GM12878 (cell line): Measurements from ENCODE around the gene PUS7. TPM values are rescaled to one million over a fixed set of nuclear protein-coding genes. Genes with fewer than 3 reads are reported as not detected.

Experiments
- ATAC-seq: fragments of 200-7000 bp; cut with Tn5 transposase; 3 replicates; pipeline ENCODE4 v1.9.1; 2020; ENCODE audit warnings: mild to moderate bottlenecking, moderate library complexity
- BruUV-seq: library from RNA; stranded (reverse); fragments of 400-500 nt; replicated peaks from 2 replicates; lab custom pipeline; 2021; lab: Mats Ljungman, UMichigan
- CTCF ChIA-PET: fragments of 300-600 bp; sonication (Branson Sonifier 250); formaldehyde crosslinking; extraction: SDS; loops from one replicate; lab custom pipeline; 2021; ENCODE audit warnings: inconsistent platforms; lab: Yijun Ruan, JAX
- POLR2A ChIA-PET: fragments of 350-600 bp; formaldehyde crosslinking; extraction: SDS; loops from one replicate; lab custom pipeline; 2021; ENCODE audit warnings: inconsistent platforms; lab: Charles Lee
- RAD21 ChIA-PET: fragments of 300-600 bp; sonication (Branson Sonifier 250); formaldehyde crosslinking; loops from one replicate; lab custom pipeline; 2023; ENCODE audit warnings: antibody characterized with exemption; ENCODE audit not compliant: unreplicated experiment; lab: Charles Lee
- SMC1A ChIA-PET: fragments of 300-600 bp; sonication (Branson Sonifier 250); formaldehyde crosslinking; loops from one replicate; lab custom pipeline; 2023; ENCODE audit not compliant: unreplicated experiment, uncharacterized antibody; lab: Charles Lee
- DNase-seq: peaks from one replicate; pipeline ENCODE4 v3.0.0-alpha.2; 2011; ENCODE audit warnings: low read depth, low spot score
- FAIRE-seq: peaks from 3 replicates; lab custom pipeline; 2011; peaks lifted over from hg19 to GRCh38; lab: Jason Lieb, UNC
- H2AFZ ChIP-seq: 2 replicates; pipeline ENCODE4 v1.6.0; 2011; ENCODE audit warnings: low read depth, low read length, control low read depth; ENCODE audit not compliant: control insufficient read depth
- H3K27ac ChIP-seq: 2 replicates; pipeline ENCODE4 v1.5.1; 2011; ENCODE audit warnings: control low read depth; ENCODE audit not compliant: control insufficient read depth, insufficient read depth
- H3K27me3 ChIP-seq, 2 experiments: replicated peaks in 1 of 2; 2 replicates each; pipeline versions ENCODE4 v1.6.0 to v1.6.1; 2011; ENCODE audit warnings: low read length in 1 of 2; ENCODE audit not compliant: control insufficient read depth in 2 of 2, insufficient read depth in 2 of 2
- H3K36me3 ChIP-seq, 2 experiments: 2 replicates each; pipeline ENCODE4 v1.5.1; 2011; ENCODE audit warnings: low read length in 1 of 2; ENCODE audit not compliant: control insufficient read depth in 2 of 2, insufficient read depth in 2 of 2
- H3K4me1 ChIP-seq: 2 replicates; pipeline ENCODE4 v1.6.1; 2011; ENCODE audit warnings: mild to moderate bottlenecking, low read length, moderate library complexity, mixed read lengths; ENCODE audit not compliant: control insufficient read depth, insufficient read depth
- H3K4me2 ChIP-seq: 2 replicates; pipeline ENCODE4 v1.6.0; 2011; ENCODE audit warnings: control low read depth; ENCODE audit not compliant: control insufficient read depth, insufficient read depth
- H3K4me3 ChIP-seq: fragments of 200-600 bp; sonication (generic); 2 replicates; pipeline ENCODE4 v1.5.1; 2016
- H3K79me2 ChIP-seq: 2 replicates; pipeline ENCODE4 v1.6.0; 2011; ENCODE audit warnings: low read length; ENCODE audit not compliant: control insufficient read depth, insufficient read depth
- H3K9ac ChIP-seq: 2 replicates; pipeline ENCODE4 v1.8.0; 2011; ENCODE audit warnings: low read length, control low read depth, mixed read lengths; ENCODE audit not compliant: control insufficient read depth, insufficient read depth
- H3K9me3 ChIP-seq: replicated peaks from 3 replicates; pipeline ENCODE4 v1.5.1; 2011; ENCODE audit warnings: mild to moderate bottlenecking, low read length; ENCODE audit not compliant: control insufficient read depth, insufficient read depth
- H4K20me1 ChIP-seq: 2 replicates; pipeline ENCODE4 v1.6.0; 2011; ENCODE audit not compliant: control insufficient read depth, insufficient read depth
- BRCA1 ChIP-seq: IDR thresholded peaks from 2 replicates; pipeline ENCODE4 v1.6.1; 2011; ENCODE audit warnings: low read depth, low read length, improper control_type of control experiment
- IKZF1 ChIP-seq: fragments of 450-650 bp; conservative IDR thresholded peaks from 2 replicates; pipeline ENCODE4 v1.6.1; 2017; ENCODE audit warnings: antibody characterized with exemption, mild to moderate bottlenecking
- KDM1A ChIP-seq: fragments of 200-600 bp; sonication (generic); IDR thresholded peaks from 2 replicates; pipeline ENCODE4 v1.6.1; 2016; ENCODE audit warnings: borderline replicate concordance
- NR2C1 ChIP-seq: fragments of 450-650 bp; IDR thresholded peaks from 2 replicates; pipeline ENCODE4 v1.6.1; 2017; ENCODE audit warnings: antibody characterized with exemption, mild to moderate bottlenecking, moderate library complexity
- NR2C2 ChIP-seq: IDR thresholded peaks from 2 replicates; pipeline ENCODE4 v1.6.1; 2011; ENCODE audit warnings: borderline replicate concordance, low read depth; ENCODE audit not compliant: control insufficient read depth, insufficient read length
- NR2F1 ChIP-seq: fragments of 450-650 bp; conservative IDR thresholded peaks from 2 replicates; pipeline ENCODE4 v1.6.1; 2017; ENCODE audit warnings: mild to moderate bottlenecking
- PML ChIP-seq: IDR thresholded peaks from 2 replicates; pipeline ENCODE4 v1.6.1; 2012; ENCODE audit warnings: low read length, inconsistent platforms
- POLR2AphosphoS5 ChIP-seq: IDR thresholded peaks from 2 replicates; pipeline ENCODE4 v1.6.1; 2011; ENCODE audit warnings: mild to moderate bottlenecking, low read length, inconsistent platforms
- RAD21 ChIP-seq: IDR thresholded peaks from 2 replicates; pipeline ENCODE4 v1.6.1; 2011; ENCODE audit warnings: mild to moderate bottlenecking, low read depth, low read length, moderate library complexity; ENCODE audit not compliant: insufficient read depth
- TBL1XR1 ChIP-seq: IDR thresholded peaks from 2 replicates; pipeline ENCODE4 v1.6.1; 2012; ENCODE audit warnings: low read depth, low read length, improper control_type of control experiment
- ZNF207 ChIP-seq: fragments of 450-650 bp; IDR thresholded peaks from 2 replicates; pipeline ENCODE4 v1.6.1; 2014; ENCODE audit warnings: antibody characterized with exemption, mild to moderate bottlenecking, borderline replicate concordance
- ZNF24 ChIP-seq: fragments of 450-650 bp; IDR thresholded peaks from 2 replicates; pipeline ENCODE4 v1.6.1; 2017; ENCODE audit warnings: antibody characterized with exemption, mild to moderate bottlenecking
- WGBS: methylation state at CpG from one replicate; pipeline ENCODE4 v1.1.6; 2016; ENCODE audit warnings: low lambda C conversion rate; ENCODE audit not compliant: insufficient replicate concordance, insufficient coverage; ENCODE audit errors: missing lambda C conversion rate; 5-methylcytosine and 5-hydroxymethylcytosine counted together
- in situ Hi-C: fragments of 300-500 bp; cut with MboI; formaldehyde crosslinking; loops from 9 replicates; pipeline ENCODE4 v1.14.3; 2018; ENCODE audit warnings: mixed read lengths
- intact Hi-C: fragments of 100-400 bp; cut with micrococcal nuclease; formaldehyde crosslinking; loops from one replicate; pipeline ENCODE4 v1.14.2; 2022; ENCODE audit not compliant: unreplicated experiment
- polyA plus RNA-seq, 11 experiments: library from polyadenylated mRNA; depleted of rRNA in 4 of 11; unstranded in 6 of 11; stranded (reverse) in 5 of 11; fragments of >200 nt; fragmentation: Nextera tagmentation in 4 of 11; fragmentation: Illumina TruSeq in 1 of 11; extraction: Ambion mirVana in 4 of 11; extraction: Trizol in 1 of 11; gene quantifications; 1 replicate in 1 of 11; 2 replicates in 10 of 11; pipeline versions ENCODE4 v1.2.1 to v1.2.3, GENCODE V29; 2011 to 2016; ENCODE audit warnings: inconsistent platforms in 2 of 11, missing spikeins in 2 of 11, low read depth in 1 of 11
- total RNA-seq, 4 experiments: library from RNA; depleted of rRNA in 3 of 4; stranded (reverse); fragments of >200 nt in 3 of 4; fragmentation: Illumina TruSeq in 1 of 4; extraction: Trizol in 1 of 4; gene quantifications; 2 replicates each; pipeline versions ENCODE4 v1.2.1 to v1.2.3, GENCODE V29; 2013 to 2021

The PUS7 gene
- total and polyA plus RNA-seq, 10 of the 15 experiments (the other 5 are each of a cell fraction or from before 2014, with no cell fraction given), result 5.6 to 28.5 (median 22.4) TPM

DNA sequence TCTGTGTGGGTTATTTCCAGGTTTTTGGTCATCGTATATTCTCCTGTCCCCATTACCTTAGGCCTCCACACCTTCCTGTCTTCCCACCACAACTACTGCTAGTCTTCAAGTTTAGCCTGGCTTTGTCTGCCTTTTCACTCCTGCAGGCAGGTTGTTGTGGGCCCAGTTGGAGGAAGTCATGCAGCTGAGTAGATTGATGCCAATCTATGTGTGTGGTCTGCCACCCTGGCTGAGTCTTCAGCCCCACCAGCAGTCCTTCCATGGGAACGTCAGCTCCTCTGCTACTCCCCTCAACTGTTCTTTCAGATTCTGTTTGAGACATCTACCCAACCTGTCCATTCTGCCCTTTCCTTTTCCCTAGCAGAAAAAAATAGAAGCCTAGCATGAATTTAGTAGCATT, 16.3 kb upstream of the PUS7 start:
- POLR2A ChIA-PET, result no interaction called here
- ATAC-seq (no peak), FAIRE-seq (no peak), DNase-seq (no peak)
- H3K79me2 ChIP-seq, result peaks cover 5% of the 10 kb centered on the region
- intact Hi-C loops, result no loop called here
- H2AFZ ChIP-seq, result no peak overlapping the region
- H3K9me3 ChIP-seq, result no peaks in the 10 kb centered on the region
- H3K4me1 ChIP-seq, result peaks cover 2% of the 10 kb centered on the region
- RAD21 ChIA-PET, result no interaction called here
- no peak overlapping the region for H3K4me3 ChIP-seq
- H3K36me3 ChIP-seq, result peaks cover 3 to 18% of the 10 kb centered on the region in 2 experiments
- no peak for TF ChIP-seq TBL1XR1
- no peak for TF ChIP-seq BRCA1
- no peak for TF ChIP-seq ZNF207
- no peak for TF ChIP-seq POLR2AphosphoS5
- TF ChIP-seq NR2F1, result no peak
- TF ChIP-seq ZNF24, result no peak
- no peak for TF ChIP-seq RAD21
- TF ChIP-seq NR2C1, result no peak
- TF ChIP-seq NR2C2, result no peak
- TF ChIP-seq IKZF1, result no peak
- no peak for TF ChIP-seq PML
- TF ChIP-seq KDM1A, result no peak
- 31% methylated on average over 2 of the region's 2 CpGs for WGBS
- no peaks in the 10 kb centered on the region for H3K27me3 ChIP-seq
- SMC1A ChIA-PET, result no interaction called here
- no TSS peak for BruUV-seq
- no peak overlapping the region for H3K9ac ChIP-seq
- CTCF ChIA-PET, result interaction anchor here (1.0 kb wide), 1 partner anchor 9 kb away, joined by 3 read pairs; no protein-coding TSS in a partner anchor
- in situ Hi-C loops, result no loop called here
- no peak overlapping the region for H3K27ac ChIP-seq
- no peak overlapping the region for H3K4me2 ChIP-seq
- no peaks in the 10 kb centered on the region for H4K20me1 ChIP-seq
